GM12878 (cell line): ENCODE measurements around the gene MAP4K2. TPM values are rescaled to one million over a fixed set of nuclear protein-coding genes. Genes with fewer than 3 reads are reported as not detected.

Experiments
- ATAC-seq: fragments of 200-7000 bp; cut with Tn5 transposase; 3 replicates; pipeline ENCODE4 v1.9.1; 2020; ENCODE audit warnings: mild to moderate bottlenecking, moderate library complexity
- BruUV-seq: library from RNA; stranded (reverse); fragments of 400-500 nt; replicated peaks from 2 replicates; lab custom pipeline; 2021; lab: Mats Ljungman, UMichigan
- CTCF ChIA-PET: fragments of 300-600 bp; sonication (Branson Sonifier 250); formaldehyde crosslinking; extraction: SDS; loops from one replicate; lab custom pipeline; 2021; ENCODE audit warnings: inconsistent platforms; lab: Yijun Ruan, JAX
- POLR2A ChIA-PET: fragments of 350-600 bp; formaldehyde crosslinking; extraction: SDS; loops from one replicate; lab custom pipeline; 2021; ENCODE audit warnings: inconsistent platforms; lab: Charles Lee
- RAD21 ChIA-PET: fragments of 300-600 bp; sonication (Branson Sonifier 250); formaldehyde crosslinking; loops from one replicate; lab custom pipeline; 2023; ENCODE audit warnings: antibody characterized with exemption; ENCODE audit not compliant: unreplicated experiment; lab: Charles Lee
- SMC1A ChIA-PET: fragments of 300-600 bp; sonication (Branson Sonifier 250); formaldehyde crosslinking; loops from one replicate; lab custom pipeline; 2023; ENCODE audit not compliant: unreplicated experiment, uncharacterized antibody; lab: Charles Lee
- DNase-seq: peaks from one replicate; pipeline ENCODE4 v3.0.0-alpha.2; 2011; ENCODE audit warnings: low read depth, low spot score
- FAIRE-seq: peaks from 3 replicates; lab custom pipeline; 2011; peaks lifted over from hg19 to GRCh38; lab: Jason Lieb, UNC
- H2AFZ ChIP-seq: 2 replicates; pipeline ENCODE4 v1.6.0; 2011; ENCODE audit warnings: low read depth, low read length, control low read depth; ENCODE audit not compliant: control insufficient read depth
- H3K27ac ChIP-seq: 2 replicates; pipeline ENCODE4 v1.5.1; 2011; ENCODE audit warnings: control low read depth; ENCODE audit not compliant: control insufficient read depth, insufficient read depth
- H3K27me3 ChIP-seq, 2 experiments: replicated peaks in 1 of 2; 2 replicates each; pipeline versions ENCODE4 v1.6.0 to v1.6.1; 2011; ENCODE audit warnings: low read length in 1 of 2; ENCODE audit not compliant: control insufficient read depth in 2 of 2, insufficient read depth in 2 of 2
- H3K36me3 ChIP-seq, 2 experiments: 2 replicates each; pipeline ENCODE4 v1.5.1; 2011; ENCODE audit warnings: low read length in 1 of 2; ENCODE audit not compliant: control insufficient read depth in 2 of 2, insufficient read depth in 2 of 2
- H3K4me1 ChIP-seq: 2 replicates; pipeline ENCODE4 v1.6.1; 2011; ENCODE audit warnings: mild to moderate bottlenecking, low read length, moderate library complexity, mixed read lengths; ENCODE audit not compliant: control insufficient read depth, insufficient read depth
- H3K4me2 ChIP-seq: 2 replicates; pipeline ENCODE4 v1.6.0; 2011; ENCODE audit warnings: control low read depth; ENCODE audit not compliant: control insufficient read depth, insufficient read depth
- H3K4me3 ChIP-seq: fragments of 200-600 bp; sonication (generic); 2 replicates; pipeline ENCODE4 v1.5.1; 2016
- H3K79me2 ChIP-seq: 2 replicates; pipeline ENCODE4 v1.6.0; 2011; ENCODE audit warnings: low read length; ENCODE audit not compliant: control insufficient read depth, insufficient read depth
- H3K9ac ChIP-seq: 2 replicates; pipeline ENCODE4 v1.8.0; 2011; ENCODE audit warnings: low read length, control low read depth, mixed read lengths; ENCODE audit not compliant: control insufficient read depth, insufficient read depth
- H3K9me3 ChIP-seq: replicated peaks from 3 replicates; pipeline ENCODE4 v1.5.1; 2011; ENCODE audit warnings: mild to moderate bottlenecking, low read length; ENCODE audit not compliant: control insufficient read depth, insufficient read depth
- H4K20me1 ChIP-seq: 2 replicates; pipeline ENCODE4 v1.6.0; 2011; ENCODE audit not compliant: control insufficient read depth, insufficient read depth
- BMI1 ChIP-seq: fragments of 450-650 bp; IDR thresholded peaks from 2 replicates; pipeline ENCODE4 v1.6.1; 2016; ENCODE audit warnings: mild to moderate bottlenecking, moderate library complexity, borderline replicate concordance
- BRCA1 ChIP-seq: IDR thresholded peaks from 2 replicates; pipeline ENCODE4 v1.6.1; 2011; ENCODE audit warnings: low read depth, low read length, improper control_type of control experiment
- CEBPB ChIP-seq, 2 experiments: fragments of 150-350 bp in 1 of 2; IDR thresholded peaks; 2 replicates each; pipeline ENCODE4 v1.6.1; 2012 to 2014; ENCODE audit warnings: low read depth in 2 of 2, low read length in 2 of 2, borderline replicate concordance in 1 of 2, inconsistent platforms in 1 of 2
- DPF2 ChIP-seq: fragments of 450-650 bp; IDR thresholded peaks from 2 replicates; pipeline ENCODE4 v1.6.1; 2017; ENCODE audit warnings: mild to moderate bottlenecking
- FOS ChIP-seq: IDR thresholded peaks from 3 replicates; pipeline ENCODE4 v1.6.1; 2011; ENCODE audit warnings: borderline replicate concordance; ENCODE audit not compliant: insufficient read length; ENCODE audit errors: extremely low read depth
- MYC ChIP-seq: IDR thresholded peaks from 2 replicates; pipeline ENCODE4 v1.6.1; 2011; ENCODE audit warnings: mild to moderate bottlenecking, low read length, moderate library complexity, inconsistent platforms; ENCODE audit not compliant: insufficient read depth, insufficient replicate concordance, insufficient read length, severe bottlenecking
- PAX8 ChIP-seq: fragments of 450-650 bp; IDR thresholded peaks from 2 replicates; pipeline ENCODE4 v1.6.1; 2017; ENCODE audit warnings: mild to moderate bottlenecking, moderate library complexity
- RBBP5 ChIP-seq: fragments of 200-600 bp; sonication (generic); conservative IDR thresholded peaks from 2 replicates; pipeline ENCODE4 v1.6.1; 2016
- RUNX3 ChIP-seq: IDR thresholded peaks from 2 replicates; pipeline ENCODE4 v1.6.1; 2012; ENCODE audit warnings: low read length, inconsistent platforms
- SMARCA5 ChIP-seq: fragments of 450-650 bp; IDR thresholded peaks from 2 replicates; pipeline ENCODE4 v1.6.1; 2017; ENCODE audit warnings: mild to moderate bottlenecking
- STAT3 ChIP-seq: IDR thresholded peaks from 2 replicates; pipeline ENCODE4 v1.6.1; 2011; ENCODE audit warnings: low read depth, low read length, improper control_type of control experiment
- WGBS: methylation state at CpG from one replicate; pipeline ENCODE4 v1.1.6; 2016; ENCODE audit warnings: low lambda C conversion rate; ENCODE audit not compliant: insufficient replicate concordance, insufficient coverage; ENCODE audit errors: missing lambda C conversion rate; 5-methylcytosine and 5-hydroxymethylcytosine counted together
- in situ Hi-C: fragments of 300-500 bp; cut with MboI; formaldehyde crosslinking; loops from 9 replicates; pipeline ENCODE4 v1.14.3; 2018; ENCODE audit warnings: mixed read lengths
- intact Hi-C: fragments of 100-400 bp; cut with micrococcal nuclease; formaldehyde crosslinking; loops from one replicate; pipeline ENCODE4 v1.14.2; 2022; ENCODE audit not compliant: unreplicated experiment
- polyA plus RNA-seq, 11 experiments: library from polyadenylated mRNA; depleted of rRNA in 4 of 11; unstranded in 6 of 11; stranded (reverse) in 5 of 11; fragments of >200 nt; fragmentation: Nextera tagmentation in 4 of 11; fragmentation: Illumina TruSeq in 1 of 11; extraction: Ambion mirVana in 4 of 11; extraction: Trizol in 1 of 11; gene quantifications; 1 replicate in 1 of 11; 2 replicates in 10 of 11; pipeline versions ENCODE4 v1.2.1 to v1.2.3, GENCODE V29; 2011 to 2016; ENCODE audit warnings: inconsistent platforms in 2 of 11, missing spikeins in 2 of 11, low read depth in 1 of 11
- total RNA-seq, 4 experiments: library from RNA; depleted of rRNA in 3 of 4; stranded (reverse); fragments of >200 nt in 3 of 4; fragmentation: Illumina TruSeq in 1 of 4; extraction: Trizol in 1 of 4; gene quantifications; 2 replicates each; pipeline versions ENCODE4 v1.2.1 to v1.2.3, GENCODE V29; 2013 to 2021
- TF ChIP-seq, protein P1 (sequence below): fragments of 450-650 bp; IDR thresholded peaks from 2 replicates; pipeline ENCODE4 v1.6.1; 2017; ENCODE audit warnings: mild to moderate bottlenecking, moderate library complexity
- TF ChIP-seq, protein P2 (sequence below): IDR thresholded peaks from 2 replicates; pipeline ENCODE4 v1.6.1; 2012; ENCODE audit warnings: mild to moderate bottlenecking, low read depth, low read length

MAP4K2 gene
- total and polyA plus RNA-seq, 10 of the 15 experiments (the other 5 are each of a cell fraction or from before 2014, with no cell fraction given) = 0.98 to 78.1 (median 48.9) TPM

DNA sequence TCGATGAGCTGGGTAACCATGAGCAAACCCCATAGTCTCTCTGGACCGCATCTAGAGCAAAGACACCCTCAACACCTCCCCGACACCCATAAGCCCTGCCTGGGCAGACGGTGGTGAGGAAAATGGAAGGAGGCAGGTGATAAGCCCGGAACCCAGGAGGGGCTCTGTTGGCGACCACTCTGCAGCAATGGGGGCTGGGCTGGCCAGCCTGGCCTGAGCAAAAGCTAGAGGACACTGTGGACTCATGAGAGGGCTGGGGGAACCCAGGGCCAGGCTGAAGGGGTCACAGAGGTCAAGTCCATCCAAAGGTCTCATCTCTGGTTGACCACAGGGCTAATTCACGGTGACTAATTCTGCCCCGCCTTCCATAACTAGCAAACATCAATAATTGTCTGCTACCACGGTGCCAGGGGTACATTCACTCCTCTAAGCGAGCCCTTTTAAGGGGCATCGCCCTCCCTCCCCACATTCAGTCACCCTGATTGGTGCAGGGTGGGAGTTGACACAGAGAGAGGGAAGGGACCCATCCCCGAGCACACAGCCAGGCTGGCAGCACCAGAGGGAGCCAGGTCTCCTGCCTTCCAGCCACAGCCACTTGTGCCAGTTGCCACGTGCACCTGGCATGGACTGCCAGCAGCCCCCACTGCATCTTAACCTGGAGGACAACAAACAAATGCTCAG lies 47.2 kb downstream of the MAP4K2 start (continued):
- TF ChIP-seq RBBP5 = no peak

DNA sequence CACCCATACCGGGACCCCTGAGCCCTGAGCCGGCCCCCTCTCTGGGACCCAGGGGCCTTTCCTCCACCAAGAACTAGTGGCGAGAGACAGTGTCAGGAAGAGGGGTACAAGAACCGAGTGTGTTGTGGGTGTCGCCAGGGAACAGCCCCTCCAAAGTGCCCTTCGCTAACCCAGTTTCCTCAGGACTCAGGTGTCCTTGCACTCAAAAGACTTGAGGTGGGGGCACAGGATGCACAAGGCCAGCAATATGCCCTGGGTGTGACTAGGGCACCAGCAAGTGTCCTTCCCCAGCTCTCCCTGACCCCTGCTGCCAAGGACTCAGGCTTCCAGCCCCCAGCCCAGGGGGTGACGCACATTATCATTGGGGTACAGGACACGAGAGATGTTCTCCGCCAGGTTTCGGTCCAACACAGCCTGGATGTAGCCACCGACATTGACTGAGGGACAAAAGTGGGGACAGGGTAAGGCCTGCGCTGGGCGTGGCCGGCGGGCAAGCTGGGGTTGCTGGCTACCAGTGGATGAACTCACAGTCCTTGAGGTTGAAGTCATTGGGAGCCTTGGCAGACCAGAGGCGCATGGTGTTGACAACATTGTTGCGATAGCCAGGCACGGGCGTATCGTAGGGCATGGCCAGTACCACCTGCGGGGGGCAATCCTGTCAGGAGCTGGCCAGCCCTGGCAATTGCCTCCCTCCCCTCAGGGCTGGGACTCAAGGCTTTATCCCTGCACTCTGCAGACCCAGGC lies 47.9 kb downstream of the MAP4K2 start:
- H3K9me3 ChIP-seq = no peaks in the 10 kb centered on the region
- POLR2A ChIA-PET = no interaction called here
- TF ChIP-seq SMARCA5 (no peak), STAT3 (no peak), BMI1 (no peak), CEBPB (IDR thresholded peaks at IDR 0.05; ENCODE audit: borderline replicate concordance in 1 of 2, low read depth in 2 of 2, low read length in 2 of 2) (no peak), FOS (no peak), RUNX3 (no peak), MYC (no peak), PAX8 (no peak), DPF2 (no peak), BRCA1 (no peak)
- TF ChIP-seq, protein P1, sequence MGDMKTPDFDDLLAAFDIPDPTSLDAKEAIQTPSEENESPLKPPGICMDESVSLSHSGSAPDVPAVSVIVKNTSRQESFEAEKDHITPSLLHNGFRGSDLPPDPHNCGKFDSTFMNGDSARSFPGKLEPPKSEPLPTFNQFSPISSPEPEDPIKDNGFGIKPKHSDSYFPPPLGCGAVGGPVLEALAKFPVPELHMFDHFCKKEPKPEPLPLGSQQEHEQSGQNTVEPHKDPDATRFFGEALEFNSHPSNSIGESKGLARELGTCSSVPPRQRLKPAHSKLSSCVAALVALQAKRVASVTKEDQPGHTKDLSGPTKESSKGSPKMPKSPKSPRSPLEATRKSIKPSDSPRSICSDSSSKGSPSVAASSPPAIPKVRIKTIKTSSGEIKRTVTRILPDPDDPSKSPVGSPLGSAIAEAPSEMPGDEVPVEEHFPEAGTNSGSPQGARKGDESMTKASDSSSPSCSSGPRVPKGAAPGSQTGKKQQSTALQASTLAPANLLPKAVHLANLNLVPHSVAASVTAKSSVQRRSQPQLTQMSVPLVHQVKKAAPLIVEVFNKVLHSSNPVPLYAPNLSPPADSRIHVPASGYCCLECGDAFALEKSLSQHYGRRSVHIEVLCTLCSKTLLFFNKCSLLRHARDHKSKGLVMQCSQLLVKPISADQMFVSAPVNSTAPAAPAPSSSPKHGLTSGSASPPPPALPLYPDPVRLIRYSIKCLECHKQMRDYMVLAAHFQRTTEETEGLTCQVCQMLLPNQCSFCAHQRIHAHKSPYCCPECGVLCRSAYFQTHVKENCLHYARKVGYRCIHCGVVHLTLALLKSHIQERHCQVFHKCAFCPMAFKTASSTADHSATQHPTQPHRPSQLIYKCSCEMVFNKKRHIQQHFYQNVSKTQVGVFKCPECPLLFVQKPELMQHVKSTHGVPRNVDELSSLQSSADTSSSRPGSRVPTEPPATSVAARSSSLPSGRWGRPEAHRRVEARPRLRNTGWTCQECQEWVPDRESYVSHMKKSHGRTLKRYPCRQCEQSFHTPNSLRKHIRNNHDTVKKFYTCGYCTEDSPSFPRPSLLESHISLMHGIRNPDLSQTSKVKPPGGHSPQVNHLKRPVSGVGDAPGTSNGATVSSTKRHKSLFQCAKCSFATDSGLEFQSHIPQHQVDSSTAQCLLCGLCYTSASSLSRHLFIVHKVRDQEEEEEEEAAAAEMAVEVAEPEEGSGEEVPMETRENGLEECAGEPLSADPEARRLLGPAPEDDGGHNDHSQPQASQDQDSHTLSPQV = no peak
- TF ChIP-seq, protein P2, sequence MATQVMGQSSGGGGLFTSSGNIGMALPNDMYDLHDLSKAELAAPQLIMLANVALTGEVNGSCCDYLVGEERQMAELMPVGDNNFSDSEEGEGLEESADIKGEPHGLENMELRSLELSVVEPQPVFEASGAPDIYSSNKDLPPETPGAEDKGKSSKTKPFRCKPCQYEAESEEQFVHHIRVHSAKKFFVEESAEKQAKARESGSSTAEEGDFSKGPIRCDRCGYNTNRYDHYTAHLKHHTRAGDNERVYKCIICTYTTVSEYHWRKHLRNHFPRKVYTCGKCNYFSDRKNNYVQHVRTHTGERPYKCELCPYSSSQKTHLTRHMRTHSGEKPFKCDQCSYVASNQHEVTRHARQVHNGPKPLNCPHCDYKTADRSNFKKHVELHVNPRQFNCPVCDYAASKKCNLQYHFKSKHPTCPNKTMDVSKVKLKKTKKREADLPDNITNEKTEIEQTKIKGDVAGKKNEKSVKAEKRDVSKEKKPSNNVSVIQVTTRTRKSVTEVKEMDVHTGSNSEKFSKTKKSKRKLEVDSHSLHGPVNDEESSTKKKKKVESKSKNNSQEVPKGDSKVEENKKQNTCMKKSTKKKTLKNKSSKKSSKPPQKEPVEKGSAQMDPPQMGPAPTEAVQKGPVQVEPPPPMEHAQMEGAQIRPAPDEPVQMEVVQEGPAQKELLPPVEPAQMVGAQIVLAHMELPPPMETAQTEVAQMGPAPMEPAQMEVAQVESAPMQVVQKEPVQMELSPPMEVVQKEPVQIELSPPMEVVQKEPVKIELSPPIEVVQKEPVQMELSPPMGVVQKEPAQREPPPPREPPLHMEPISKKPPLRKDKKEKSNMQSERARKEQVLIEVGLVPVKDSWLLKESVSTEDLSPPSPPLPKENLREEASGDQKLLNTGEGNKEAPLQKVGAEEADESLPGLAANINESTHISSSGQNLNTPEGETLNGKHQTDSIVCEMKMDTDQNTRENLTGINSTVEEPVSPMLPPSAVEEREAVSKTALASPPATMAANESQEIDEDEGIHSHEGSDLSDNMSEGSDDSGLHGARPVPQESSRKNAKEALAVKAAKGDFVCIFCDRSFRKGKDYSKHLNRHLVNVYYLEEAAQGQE = no peak

More for the DNA sequence above, 47.9 kb downstream of the MAP4K2 start:
- Histone ChIP-seq H3K27me3 (no peaks in the 10 kb centered on the region), H3K9ac (no peak overlapping the region), H2AFZ (no peak overlapping the region), H3K4me1 (no peaks in the 10 kb centered on the region), H3K27ac (no peak overlapping the region), H4K20me1 (no peaks in the 10 kb centered on the region), H3K36me3 (no peaks in the 10 kb centered on the region; a peak in 1 of 4 replicates), H3K4me2 (no peak overlapping the region), H3K4me3 (no peak overlapping the region), H3K79me2 (no peaks in the 10 kb centered on the region)
- FAIRE-seq (no peak), ATAC-seq (no peak), DNase-seq (no peak)
- ChIA-PET RAD21 (interaction anchor here (0.5 kb wide), 1 partner anchor 272 kb away, joined by 3 read pairs; no protein-coding TSS in a partner anchor), SMC1A (no interaction called here), CTCF (interaction anchor here (0.7 to 1.1 kb wide), 2 partner anchors 11 to 16 kb away, joined by 3 read pairs; partner anchors contain the start of gene RASGRP2)
- in situ Hi-C loops (no loop called here), intact Hi-C loops (no loop called here)
- 79% methylated on average over 21 of the region's 21 CpGs for WGBS
- BruUV-seq = no TSS peak
